SK-N-SH treated with all-trans-retinoic acid at 6 μM for 48 hours (cell line): ENCODE measurements around the gene CYSRT1.

Source experiments
- ATAC-seq: fragments of 200-7000 bp; cut with Tn5 transposase; 3 replicates; pipeline ENCODE4 v1.9.1; 2020; ENCODE audit warnings: mild to moderate bottlenecking, moderate library complexity
- ARNTL ChIP-seq: fragments of 450-650 bp; formaldehyde crosslinking; IDR thresholded peaks from 2 replicates; pipeline ENCODE4 v1.5.0; 2020; ENCODE audit warnings: low read depth, mild to moderate bottlenecking, moderate library complexity, borderline replicate concordance
- BACH2 ChIP-seq: fragments of 250-450 bp; sonication (Bioruptor Pico); IDR thresholded peaks from 2 replicates; pipeline ENCODE4 v1.9.0; 2021; ENCODE audit warnings: mild to moderate bottlenecking, borderline replicate concordance
- CREB5 ChIP-seq: fragments of 250-450 bp; sonication (Bioruptor Pico); IDR thresholded peaks from 2 replicates; pipeline ENCODE4 v1.5.1; 2020; ENCODE audit warnings: low read depth, mild to moderate bottlenecking, moderate library complexity
- CSDC2 ChIP-seq: fragments of 250-450 bp; sonication (Bioruptor Pico); IDR thresholded peaks from 2 replicates; pipeline ENCODE4 v1.5.0; 2020; ENCODE audit warnings: mild to moderate bottlenecking, moderate library complexity
- ESRRG ChIP-seq: fragments of 250-450 bp; sonication (Bioruptor Pico); IDR thresholded peaks from 2 replicates; pipeline ENCODE4 v1.6.1; 2021; ENCODE audit warnings: mild to moderate bottlenecking
- GLIS3 ChIP-seq: fragments of 250-450 bp; sonication (Bioruptor Pico); IDR thresholded peaks from 2 replicates; pipeline ENCODE4 v1.5.0; 2020; ENCODE audit warnings: mild to moderate bottlenecking, moderate library complexity
- ISL1 ChIP-seq: fragments of 250-450 bp; sonication (Bioruptor Pico); IDR thresholded peaks from 2 replicates; pipeline ENCODE4 v2.1.2; 2022; ENCODE audit warnings: mild to moderate bottlenecking, moderate library complexity
- OSR1 ChIP-seq: fragments of 250-450 bp; sonication (Bioruptor Pico); IDR thresholded peaks from 2 replicates; pipeline ENCODE4 v1.8.0; 2022; ENCODE audit warnings: moderate library complexity, mild to moderate bottlenecking, inconsistent platforms
- PATZ1 ChIP-seq: fragments of 250-450 bp; sonication (Bioruptor Pico); IDR thresholded peaks from 2 replicates; pipeline ENCODE4 v1.8.0; 2020; ENCODE audit warnings: mild to moderate bottlenecking, moderate library complexity, borderline replicate concordance
- POU6F1 ChIP-seq: fragments of 250-450 bp; sonication (Bioruptor Pico); IDR thresholded peaks from 2 replicates; pipeline ENCODE4 v1.8.0; 2021; ENCODE audit warnings: low read depth, mild to moderate bottlenecking, moderate library complexity, borderline replicate concordance
- PPARA ChIP-seq: fragments of 250-450 bp; sonication (Bioruptor Pico); IDR thresholded peaks from 2 replicates; pipeline ENCODE4 v1.5.0; 2020; ENCODE audit warnings: mild to moderate bottlenecking, borderline replicate concordance
- RARB ChIP-seq: fragments of 250-450 bp; sonication (Bioruptor Pico); IDR thresholded peaks from 2 replicates; pipeline ENCODE4 v1.8.0; 2021; ENCODE audit warnings: mild to moderate bottlenecking, moderate library complexity
- SNAI2 ChIP-seq: fragments of 250-450 bp; sonication (Bioruptor Pico); IDR thresholded peaks from 2 replicates; pipeline ENCODE4 v1.5.0; 2020; ENCODE audit warnings: mild to moderate bottlenecking, moderate library complexity
- TCF4 ChIP-seq: fragments of 250-450 bp; sonication (Bioruptor Pico); IDR thresholded peaks from 2 replicates; pipeline ENCODE4 v1.8.0; 2021; ENCODE audit warnings: mild to moderate bottlenecking, moderate library complexity, borderline replicate concordance
- TOX ChIP-seq: fragments of 250-450 bp; sonication (Bioruptor Pico); IDR thresholded peaks from 2 replicates; pipeline ENCODE4 v1.8.0; 2021; ENCODE audit warnings: mild to moderate bottlenecking, moderate library complexity, borderline replicate concordance
- ZC3H10 ChIP-seq: fragments of 250-450 bp; sonication (Bioruptor Pico); IDR thresholded peaks from 2 replicates; pipeline ENCODE4 v1.5.1; 2021; ENCODE audit warnings: mild to moderate bottlenecking, moderate library complexity
- ZFP3 ChIP-seq: fragments of 250-450 bp; sonication (Bioruptor Pico); IDR thresholded peaks from 2 replicates; pipeline ENCODE4 v1.5.0; 2020; ENCODE audit warnings: mild to moderate bottlenecking, moderate library complexity
- ZFP30 ChIP-seq: fragments of 450-650 bp; formaldehyde crosslinking; IDR thresholded peaks from 2 replicates; pipeline ENCODE4 v1.5.0; 2022; ENCODE audit warnings: mild to moderate bottlenecking, moderate library complexity
- ZNF565 ChIP-seq: fragments of 450-650 bp; formaldehyde crosslinking; conservative IDR thresholded peaks from 2 replicates; pipeline ENCODE4 v1.5.0; 2020; ENCODE audit warnings: low read depth, mild to moderate bottlenecking, moderate library complexity
- ZNF70 ChIP-seq: fragments of 450-650 bp; formaldehyde crosslinking; IDR thresholded peaks from 2 replicates; pipeline ENCODE4 v1.5.0; 2020; ENCODE audit warnings: mild to moderate bottlenecking, moderate library complexity

Gene CYSRT1

GRCh38 chr9:137243626-137244485 lies 18.9 kb downstream of the CYSRT1 start:
- no peak; the same call in 2 of the 3 replicates for ATAC-seq
- TF ChIP-seq CSDC2 (CRISPR knock-in tag), result no peak
- 0 out of 2 replicates have a peak, but pooled peaks have one; percentile 10 for TF ChIP-seq PATZ1 (CRISPR knock-in tag)
- TF ChIP-seq, all 23 proteins: peak for 1

GRCh38 chr9:137244486-137245449 lies 19.8 kb downstream of the CYSRT1 start:
- TF ChIP-seq RARB (CRISPR knock-in tag) (no peak), BACH2 (CRISPR knock-in tag) (no peak), TOX (CRISPR knock-in tag) (no peak), CSDC2 (CRISPR knock-in tag) (no peak), PATZ1 (CRISPR knock-in tag) (no peak), ARNTL (CRISPR knock-in tag) (no peak), ZNF565 (no peak), PPARA (CRISPR knock-in tag) (no peak), TCF4 (no peak), ISL1 (no peak)
- ATAC-seq, result peak; percentile 0; the same call in 2 of the 3 replicates

GRCh38 chr9:137245450-137246421 lies 20.8 kb downstream of the CYSRT1 start:
- peak; percentile 1; the same call in 2 of the 3 replicates for ATAC-seq

GRCh38 chr9:137247135-137247915 lies 22.4 kb downstream of the CYSRT1 start:
- ATAC-seq, result no peak

More at GRCh38 chr9:137245450-137246421, 20.8 kb downstream of the CYSRT1 start:
- TF ChIP-seq ZC3H10 (CRISPR knock-in tag) (no peak), CSDC2 (CRISPR knock-in tag) (no peak), POU6F1 (CRISPR knock-in tag) (no peak), RARB (CRISPR knock-in tag) (no peak), PPARA (CRISPR knock-in tag) (no peak)

GRCh38 chr9:137247916-137248175 lies 22.9 kb downstream of the CYSRT1 start:
- ATAC-seq, result no peak
- TF ChIP-seq OSR1 (CRISPR knock-in tag), result no peak
- TF ChIP-seq ZNF70 (CRISPR knock-in tag), result no peak
- no peak for TF ChIP-seq PATZ1 (CRISPR knock-in tag)
- TF ChIP-seq GLIS3 (CRISPR knock-in tag), result no peak
- TF ChIP-seq ZC3H10 (CRISPR knock-in tag), result no peak
- no peak for TF ChIP-seq SNAI2 (CRISPR knock-in tag)
- no peak for TF ChIP-seq CSDC2 (CRISPR knock-in tag)
- no peak for TF ChIP-seq ISL1
- no peak for TF ChIP-seq TCF4
- no peak for TF ChIP-seq CREB5 (CRISPR knock-in tag)
- TF ChIP-seq TOX (CRISPR knock-in tag), result no peak

More at GRCh38 chr9:137247135-137247915, 22.4 kb downstream of the CYSRT1 start:
- TF ChIP-seq ZFP30 (CRISPR knock-in tag), result no peak
- no peak for TF ChIP-seq BACH2 (CRISPR knock-in tag)
- no peak for TF ChIP-seq ESRRG (CRISPR knock-in tag)
- TF ChIP-seq ZFP3 (CRISPR knock-in tag), result no peak
- no peak for TF ChIP-seq TOX (CRISPR knock-in tag)
- TF ChIP-seq ARNTL (CRISPR knock-in tag), result no peak
- no peak for TF ChIP-seq PPARA (CRISPR knock-in tag)
